ENCODE results near the gene TSPAN4. TPM values are rescaled to one million over a fixed set of nuclear protein-coding genes. Genes with fewer than 3 reads are reported as not detected.

TSPAN4 gene
- total RNA-seq, 4 donors from 2014 or later = 57.3 to 88.3 (median 70.7) TPM

- TF ChIP-seq, protein P1, sequence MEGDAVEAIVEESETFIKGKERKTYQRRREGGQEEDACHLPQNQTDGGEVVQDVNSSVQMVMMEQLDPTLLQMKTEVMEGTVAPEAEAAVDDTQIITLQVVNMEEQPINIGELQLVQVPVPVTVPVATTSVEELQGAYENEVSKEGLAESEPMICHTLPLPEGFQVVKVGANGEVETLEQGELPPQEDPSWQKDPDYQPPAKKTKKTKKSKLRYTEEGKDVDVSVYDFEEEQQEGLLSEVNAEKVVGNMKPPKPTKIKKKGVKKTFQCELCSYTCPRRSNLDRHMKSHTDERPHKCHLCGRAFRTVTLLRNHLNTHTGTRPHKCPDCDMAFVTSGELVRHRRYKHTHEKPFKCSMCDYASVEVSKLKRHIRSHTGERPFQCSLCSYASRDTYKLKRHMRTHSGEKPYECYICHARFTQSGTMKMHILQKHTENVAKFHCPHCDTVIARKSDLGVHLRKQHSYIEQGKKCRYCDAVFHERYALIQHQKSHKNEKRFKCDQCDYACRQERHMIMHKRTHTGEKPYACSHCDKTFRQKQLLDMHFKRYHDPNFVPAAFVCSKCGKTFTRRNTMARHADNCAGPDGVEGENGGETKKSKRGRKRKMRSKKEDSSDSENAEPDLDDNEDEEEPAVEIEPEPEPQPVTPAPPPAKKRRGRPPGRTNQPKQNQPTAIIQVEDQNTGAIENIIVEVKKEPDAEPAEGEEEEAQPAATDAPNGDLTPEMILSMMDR (IDR thresholded peaks at IDR 0.05) = no peak
- TF ChIP-seq POLR2A (IDR thresholded peaks at IDR 0.05) = no peak
- no peak overlapping the region for H3K4me3 ChIP-seq (ENCODE audit: low read depth, poor library complexity, severe bottlenecking)
- no peak for DNase-seq (ENCODE audit: low spot score in 2 of 2)
- intact Hi-C loops (cut with DNase I; ENCODE audit: low total_unique reads) = no loop called here
- 71 to 82% methylated on average over 12 of the region's 12 CpGs for WGBS, 2 donors
Measured at GRCh38 chr11:825366-826226, 17.1 kb upstream of the TSPAN4 start.

GRCh38 chr11:826227-826621 lies 16.4 kb upstream of the TSPAN4 start:
- TF ChIP-seq, protein P1 (IDR thresholded peaks at IDR 0.05) = no peak
- 81 to 83% methylated on average over 9 of the region's 9 CpGs for WGBS, 2 donors
- intact Hi-C loops (cut with DNase I; ENCODE audit: low total_unique reads) = no loop called here
- no peak for DNase-seq (ENCODE audit: low spot score in 2 of 2)
- H3K4me3 ChIP-seq (ENCODE audit: low read depth, poor library complexity, severe bottlenecking) = no peak overlapping the region

DNA sequence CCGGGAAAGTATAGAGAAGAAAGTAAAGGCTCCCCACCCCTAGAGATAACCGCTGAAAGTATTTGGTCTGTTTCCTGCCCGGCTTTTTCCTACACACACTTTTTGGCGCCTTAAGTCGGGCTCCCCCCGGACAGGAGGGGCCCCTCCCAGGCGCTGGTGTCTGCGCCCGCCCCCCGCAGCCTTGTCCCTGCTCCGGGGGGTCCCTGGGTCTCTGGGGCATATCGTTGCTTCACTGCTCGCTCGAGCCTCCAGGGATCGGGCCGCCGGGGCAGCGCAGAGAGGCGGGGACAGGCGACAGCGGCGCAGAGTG lies 15.9 kb upstream of the TSPAN4 start:
- no peak for DNase-seq (ENCODE audit: low spot score in 2 of 2)
- WGBS, 2 donors = 4 to 6% methylated on average over 15 to 22 of the region's 22 CpGs
- no peak overlapping the region for H3K4me3 ChIP-seq (ENCODE audit: low read depth, poor library complexity, severe bottlenecking)
- intact Hi-C loops (cut with DNase I; ENCODE audit: low total_unique reads) = no loop called here
- TF ChIP-seq POLR2A (IDR thresholded peaks at IDR 0.05) = no peak
- TF ChIP-seq, protein P1 (IDR thresholded peaks at IDR 0.05) = no peak

DNA sequence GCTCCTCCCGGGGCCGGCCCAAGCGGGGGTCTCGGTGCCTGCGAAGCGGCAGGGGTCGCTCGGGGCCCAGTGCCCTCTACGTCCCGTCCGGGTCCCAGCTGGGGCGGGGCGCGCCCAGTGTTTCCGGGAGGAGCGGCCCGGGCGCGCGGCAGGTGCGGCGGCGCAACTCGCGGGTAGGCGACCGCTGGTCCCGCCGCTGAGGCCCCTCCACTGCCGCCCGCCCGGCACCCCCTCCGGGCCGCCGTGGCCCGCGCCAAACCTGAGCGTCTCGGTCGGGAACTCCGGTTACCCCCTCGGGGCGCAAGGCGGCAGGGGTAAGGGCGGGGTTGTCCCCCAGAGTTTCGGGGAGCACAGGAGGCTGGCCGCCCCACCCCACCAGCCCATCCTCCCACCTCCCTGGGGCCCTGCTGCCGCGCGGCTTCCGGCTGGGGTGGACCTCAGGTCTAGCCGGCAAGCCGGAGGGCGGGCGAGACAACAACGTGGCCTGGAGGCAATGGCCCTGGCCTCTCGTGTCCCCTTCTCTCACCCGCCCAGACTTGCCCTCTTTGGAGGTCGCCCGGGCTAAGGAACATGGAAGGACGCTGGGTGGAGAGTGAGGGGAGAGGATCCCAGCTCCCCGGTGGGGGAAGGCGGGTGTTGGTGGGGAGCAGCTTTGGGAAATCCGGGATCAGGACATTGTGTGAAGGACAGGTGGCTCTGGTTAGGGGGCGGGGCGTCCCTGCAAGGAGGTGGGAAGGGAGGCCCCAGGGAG lies 15.3 kb upstream of the TSPAN4 start:
- TF ChIP-seq POLR2A (IDR thresholded peaks at IDR 0.05) = no peak
- TF ChIP-seq, protein P1 (IDR thresholded peaks at IDR 0.05) = no peak
- no peak for DNase-seq (ENCODE audit: low spot score in 2 of 2)
- no peak overlapping the region for H3K4me3 ChIP-seq (ENCODE audit: low read depth, poor library complexity, severe bottlenecking)
- WGBS, 2 donors = 5 to 27% methylated on average over 14 to 44 of the region's 66 CpGs
- intact Hi-C loops (cut with DNase I; ENCODE audit: low total_unique reads) = no loop called here

DNA sequence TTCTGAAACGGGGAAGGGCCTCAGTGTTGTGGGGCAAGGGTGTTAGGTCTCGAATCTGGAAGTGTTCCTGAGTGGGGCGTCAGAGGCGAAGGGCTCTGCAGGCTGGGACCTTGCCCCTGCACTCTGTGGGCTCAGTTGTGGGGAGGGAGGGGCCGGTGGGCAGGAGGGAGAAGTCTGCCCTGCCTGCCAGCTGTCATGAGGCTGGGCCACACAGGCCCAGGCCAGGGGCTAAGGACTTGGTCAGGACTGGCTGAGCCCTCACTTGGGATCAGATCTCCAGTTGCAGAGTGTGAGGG lies 14.8 kb upstream of the TSPAN4 start, which contains the start of gene CRACR2B:
TSS of gene CRACR2B (plus strand) at position 23 of the 296 bp plus-strand sequence. CDS start 689 bp downstream, outside the sequence.
- H3K4me3 ChIP-seq (ENCODE audit: low read depth, poor library complexity, severe bottlenecking) = no peak within 1 kb of the TSS
- WGBS, 2 donors = 50 to 60% methylated on average over 5 of the region's 5 CpGs
- TF ChIP-seq POLR2A (IDR thresholded peaks at IDR 0.05) = no peak
- TF ChIP-seq, protein P1 (IDR thresholded peaks at IDR 0.05) = no peak
- intact Hi-C loops (cut with DNase I; ENCODE audit: low total_unique reads) = no loop called here
- DNase-seq (ENCODE audit: low spot score in 2 of 2) = no peak

All from lower leg skin (tissue), 4 donors.